H4 (cell line): ENCODE data around the gene PARM1. TPM values are rescaled to one million over a fixed set of nuclear protein-coding genes. Genes with fewer than 3 reads are reported as not detected.

Source experiments
- DNase-seq: peaks from one replicate; pipeline ENCODE4 v3.0.0-alpha.2; 2015; ENCODE audit warnings: low spot score
- total RNA-seq: library from RNA; depleted of rRNA; stranded (reverse); fragments of >200 nt; shearing (Covaris generic); gene quantifications from 2 replicates; pipeline ENCODE4 v1.2.3, GENCODE V29; 2014

Gene PARM1
- total RNA-seq, 1 experiment from 2014 or later = 3.4 TPM

DNA sequence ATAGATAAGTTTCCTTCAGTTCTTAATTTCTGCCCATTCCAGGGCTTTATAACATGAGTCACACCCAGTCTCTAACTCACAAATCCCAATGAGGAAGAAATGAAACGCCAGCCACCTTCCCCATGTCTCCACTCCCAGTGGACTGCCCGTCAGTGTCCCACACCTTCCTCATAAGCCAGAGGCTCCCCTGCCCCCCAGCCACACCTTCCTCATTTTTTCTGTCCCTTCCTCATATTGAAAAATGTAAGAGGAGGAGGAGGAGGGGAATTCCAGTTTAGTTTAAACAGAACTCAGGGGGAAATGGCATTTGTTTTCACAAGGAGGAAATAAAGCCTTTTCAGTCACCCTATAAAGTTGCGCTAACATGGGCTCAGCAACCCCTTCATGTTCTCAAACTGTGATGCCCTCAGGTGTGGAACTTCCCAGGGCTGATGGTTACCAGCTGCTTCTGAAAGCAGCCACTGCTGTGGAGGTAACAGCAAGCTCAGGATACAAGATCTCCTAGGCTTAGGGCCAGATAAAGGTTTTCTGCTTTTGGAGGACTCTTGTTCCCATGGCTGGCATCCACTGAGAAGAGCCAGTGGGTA is 97.8 kb downstream of the PARM1 start:
- no peak for DNase-seq

DNA sequence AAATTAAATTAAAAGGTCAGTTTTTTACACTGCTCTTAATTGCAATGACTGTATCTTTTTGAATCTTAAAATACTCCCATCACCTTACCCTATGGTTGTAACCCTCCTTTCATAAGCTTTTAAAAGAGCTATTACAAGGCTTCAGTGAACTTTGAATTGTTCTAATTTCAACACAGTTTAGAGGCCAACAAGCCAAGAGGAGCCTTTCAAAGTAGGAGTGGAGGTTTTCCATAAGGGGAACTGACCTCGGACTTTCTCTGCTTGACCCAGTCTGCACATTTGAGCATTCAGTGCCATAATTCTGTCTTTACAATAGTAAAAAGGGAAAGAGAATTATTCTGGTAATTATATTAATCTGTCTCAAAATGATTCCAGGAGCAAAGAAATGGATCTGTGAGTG is 98.9 kb downstream of the PARM1 start:
- no peak for DNase-seq

DNA sequence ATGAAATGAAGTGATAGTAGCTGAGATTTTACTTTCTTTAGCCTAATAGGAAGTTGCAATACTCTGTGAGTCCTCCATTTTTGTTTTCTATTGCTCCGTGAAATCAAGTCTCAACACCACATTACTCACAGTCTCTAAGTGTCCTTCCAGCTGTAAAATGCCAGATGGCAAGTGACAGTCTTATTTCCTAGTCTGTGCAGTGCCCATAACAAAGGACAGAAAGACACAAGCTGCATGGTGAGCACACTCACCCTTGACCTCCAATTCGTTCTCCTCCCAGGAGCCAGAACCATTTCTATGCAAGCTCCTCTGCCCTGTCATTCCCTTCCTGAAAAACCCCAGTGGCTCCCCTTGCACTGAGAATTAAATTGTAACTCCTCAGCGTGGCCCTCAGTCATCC is 101.6 kb downstream of the PARM1 start:
- DNase-seq = no peak

DNA sequence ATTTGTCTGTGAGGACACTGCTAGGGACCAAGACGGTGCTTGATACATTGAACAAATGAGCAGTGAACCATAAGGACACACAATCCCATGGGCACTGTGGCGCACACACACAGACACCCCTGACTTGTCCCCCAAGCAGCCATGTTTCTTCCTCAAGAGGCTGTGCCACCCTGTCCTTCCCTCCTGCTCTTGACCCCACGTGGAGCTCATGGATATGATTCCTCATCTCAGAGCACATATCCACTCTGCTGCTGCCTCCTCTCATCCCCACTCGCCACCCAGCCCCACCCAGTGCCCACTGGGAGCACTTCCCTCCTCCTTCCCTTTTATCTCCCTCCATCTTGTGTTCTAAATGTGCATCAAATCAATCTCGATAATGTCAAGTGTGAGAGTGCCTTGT is 102.4 kb downstream of the PARM1 start:
- DNase-seq = no peak

DNA sequence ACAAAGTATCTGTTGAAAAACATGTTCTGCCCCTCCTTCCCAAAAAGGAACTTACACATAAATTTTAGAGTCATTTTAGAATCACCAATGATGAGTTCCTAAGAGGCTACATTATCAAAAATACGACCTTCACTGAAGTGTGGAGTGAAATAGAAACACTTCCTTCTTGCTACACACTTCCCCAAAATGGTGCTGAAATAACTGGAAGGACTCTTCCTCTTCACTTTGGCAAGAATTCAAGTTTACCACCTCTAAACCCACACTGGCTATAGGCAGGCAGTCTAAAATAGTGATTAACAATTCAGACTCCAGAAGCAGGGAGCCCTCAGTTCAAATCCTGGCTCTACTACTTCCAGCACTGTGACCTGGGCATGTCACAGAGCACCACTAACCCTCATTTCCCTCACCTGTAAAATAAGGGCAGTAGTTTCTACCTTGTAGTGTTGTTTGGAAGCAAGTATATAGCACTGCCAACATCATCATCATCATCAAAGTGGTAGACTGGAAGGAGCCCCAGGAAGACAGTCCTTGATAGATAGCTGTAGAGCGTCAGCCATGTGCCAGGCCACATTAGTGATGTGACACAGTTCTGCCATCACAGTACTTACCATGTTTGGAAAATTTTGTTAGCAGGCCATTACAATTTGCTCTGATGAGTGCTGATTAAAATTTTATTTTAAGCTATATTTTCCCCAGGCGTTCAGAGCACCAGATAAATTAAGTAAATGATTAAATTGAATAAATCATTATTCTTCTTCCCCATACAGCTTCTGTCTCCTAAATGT is 103.3 kb downstream of the PARM1 start:
- DNase-seq = no peak

DNA sequence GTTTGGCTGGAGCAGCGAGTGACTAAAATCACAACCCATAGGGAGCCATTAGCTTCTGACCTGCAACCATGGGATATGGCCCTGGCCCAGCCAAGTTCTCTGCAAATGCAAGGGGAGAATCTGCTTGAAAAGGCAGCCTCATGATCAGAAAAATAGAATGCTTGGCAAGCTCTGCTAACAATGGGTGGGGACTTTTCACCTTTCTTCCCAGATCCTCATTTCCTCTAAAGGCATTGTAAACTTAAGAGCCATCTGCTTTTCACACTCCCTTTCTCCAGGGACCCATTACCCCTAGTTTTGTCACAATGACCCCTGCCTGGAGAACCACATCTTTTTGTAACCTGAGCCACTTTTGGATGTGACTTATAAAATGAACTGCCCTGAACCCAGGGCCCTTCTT is 104.3 kb downstream of the PARM1 start:
- no peak for DNase-seq

DNA sequence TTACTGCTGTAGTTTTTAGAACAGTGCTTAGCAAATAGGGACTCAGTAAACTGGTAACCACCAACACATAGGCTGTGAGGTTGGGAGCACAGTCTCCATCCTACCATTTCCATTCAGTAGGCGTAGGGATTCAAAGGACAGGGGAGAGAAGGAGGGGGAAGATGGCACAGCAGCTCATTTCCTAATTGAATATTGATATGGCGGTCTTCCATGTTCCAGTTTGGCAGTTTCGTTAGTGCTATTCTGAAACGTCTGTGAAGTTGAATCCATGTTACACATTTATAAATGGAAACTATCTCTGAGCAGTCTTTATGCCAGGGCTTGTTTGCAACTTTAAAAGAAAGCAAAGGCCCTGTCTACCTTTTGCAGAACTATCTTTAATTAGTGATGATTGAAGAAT is 105.5 kb downstream of the PARM1 start:
- DNase-seq = no peak

DNA sequence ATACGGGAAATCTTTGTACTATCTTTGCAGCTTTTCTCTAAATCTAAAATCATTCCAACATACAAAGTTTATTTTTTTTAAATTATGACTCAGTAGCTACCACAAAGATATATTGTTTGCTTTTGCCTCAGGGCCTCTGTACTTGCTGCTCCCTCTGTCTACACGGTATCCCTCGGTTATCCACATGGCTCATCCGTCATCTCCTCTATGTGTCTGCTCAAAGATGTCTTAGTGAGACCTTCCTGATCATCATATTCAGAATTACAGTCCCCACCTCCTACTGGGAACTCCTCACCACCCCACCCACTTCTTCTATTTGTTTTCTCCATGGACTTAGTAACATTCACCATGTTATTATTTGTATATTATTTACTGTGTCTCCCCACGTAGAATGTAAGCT is 107.8 kb downstream of the PARM1 start:
- DNase-seq = no peak

DNA sequence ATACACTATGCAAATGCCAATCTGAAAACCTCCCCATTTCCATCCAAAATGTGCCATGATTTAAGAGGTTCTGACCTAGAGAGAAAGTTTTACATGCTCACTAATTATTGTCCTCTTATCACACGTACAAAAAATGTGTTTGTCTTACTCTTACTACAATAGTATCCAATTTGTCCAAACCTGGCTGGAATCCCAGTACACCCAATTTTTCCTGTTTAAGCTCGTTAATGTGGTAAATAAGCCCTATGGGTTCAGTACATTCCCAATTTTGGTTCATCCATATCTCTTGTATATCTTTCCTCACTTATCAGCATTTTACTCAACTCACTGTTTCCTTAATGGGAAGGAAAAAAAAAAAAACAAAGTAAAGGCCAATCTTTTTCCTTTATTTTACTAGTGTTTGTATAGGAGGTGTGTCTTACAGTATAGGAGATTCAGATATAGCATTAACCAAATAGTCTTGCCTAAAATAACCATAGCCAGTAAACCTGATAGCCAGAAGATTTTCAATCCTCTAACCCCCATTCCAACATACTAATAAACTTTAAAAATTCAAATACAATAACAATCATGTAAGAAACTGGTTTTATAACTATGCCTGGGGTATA is 109.8 kb downstream of the PARM1 start:
- no peak for DNase-seq

DNA sequence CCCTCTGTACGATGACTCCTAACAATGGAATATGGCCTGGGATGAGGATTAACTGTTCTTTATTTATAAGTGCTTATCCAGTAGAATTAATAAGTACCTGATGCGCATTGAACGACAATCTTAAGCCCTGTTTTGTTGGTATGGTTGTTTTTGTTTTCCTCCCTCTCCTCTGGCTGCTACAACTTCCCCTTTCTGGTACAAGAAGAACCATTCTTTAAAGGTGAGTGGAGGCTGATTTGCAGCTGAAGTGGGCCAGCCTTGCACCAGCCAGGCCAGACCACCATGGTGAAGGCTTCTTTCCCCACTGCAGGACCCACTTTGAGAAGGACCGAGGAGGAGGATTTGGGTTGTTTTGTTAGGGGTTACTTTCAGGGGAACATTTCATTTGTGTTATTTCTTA is 113.3 kb downstream of the PARM1 start:
- DNase-seq = no peak

DNA sequence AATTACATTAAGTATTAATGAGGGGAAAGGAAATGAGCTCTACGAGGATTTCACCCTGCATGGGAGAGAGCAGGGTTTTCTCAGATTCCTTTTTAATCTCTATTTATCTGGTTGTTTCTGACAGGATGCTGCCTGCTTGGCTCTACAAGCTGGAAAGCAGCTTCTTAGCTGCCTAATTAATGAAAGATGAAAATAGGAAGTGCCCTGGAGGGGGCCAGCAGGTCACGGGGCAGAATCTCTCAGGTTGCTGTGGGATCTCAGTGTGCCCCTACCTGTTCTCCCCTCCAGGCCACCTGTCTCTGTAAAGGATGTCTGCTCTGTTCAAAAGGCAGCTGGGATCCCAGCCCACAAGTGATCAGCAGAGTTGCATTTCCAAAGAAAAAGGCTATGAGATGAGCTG is 113.7 kb downstream of the PARM1 start:
- no peak for DNase-seq

DNA sequence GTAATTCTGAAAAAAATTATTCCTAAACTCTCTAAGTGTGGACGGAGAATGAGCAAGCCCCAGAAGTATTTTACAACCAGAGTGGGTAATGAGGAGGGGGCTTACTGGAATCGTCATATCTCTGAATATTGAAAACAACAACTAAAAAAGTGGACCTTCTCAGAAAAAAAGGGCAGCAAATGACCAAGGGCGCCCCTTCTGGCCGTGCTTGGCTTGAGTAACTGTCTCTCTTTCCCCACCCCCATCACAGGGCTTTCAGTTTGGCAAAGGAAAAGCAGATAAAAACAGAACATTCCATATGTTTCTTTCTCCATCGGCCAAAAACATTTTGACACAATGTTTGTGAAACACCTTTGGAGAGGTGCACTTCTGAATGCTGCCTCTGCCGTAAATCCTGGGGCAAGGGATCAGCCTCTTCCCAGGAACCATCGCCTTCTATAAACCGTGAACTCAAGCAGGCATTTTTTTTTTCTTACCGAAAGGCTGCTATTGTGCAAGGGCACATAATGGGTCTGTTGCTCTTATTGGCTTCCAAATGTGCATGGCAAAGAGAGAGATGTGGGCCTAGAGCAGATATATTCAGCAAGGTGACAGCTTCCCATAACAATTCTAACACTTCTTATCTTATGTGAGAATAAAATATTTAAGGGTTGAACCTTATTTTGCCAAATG is 115.4 kb downstream of the PARM1 start:
- no peak for DNase-seq

DNA sequence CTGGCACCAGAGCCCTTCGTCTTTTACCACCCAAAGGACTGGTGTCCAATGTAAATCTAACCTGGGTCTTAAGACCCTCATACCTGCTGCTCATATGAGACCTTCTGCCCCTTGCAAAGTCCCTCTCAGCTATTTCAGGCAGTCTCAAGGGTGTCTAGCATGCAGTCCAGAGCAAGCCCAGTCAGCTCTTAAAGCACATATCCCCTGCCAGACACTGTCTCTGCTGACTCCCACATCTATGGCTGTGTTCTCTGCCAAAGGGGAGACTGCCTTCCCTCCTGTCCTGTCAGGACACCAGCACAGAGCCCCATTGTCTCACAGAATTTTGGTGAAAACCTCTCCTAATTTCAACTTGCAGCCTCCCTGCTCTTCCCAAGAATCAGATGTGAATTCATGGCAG is 118.5 kb downstream of the PARM1 start:
- no peak for DNase-seq

DNA sequence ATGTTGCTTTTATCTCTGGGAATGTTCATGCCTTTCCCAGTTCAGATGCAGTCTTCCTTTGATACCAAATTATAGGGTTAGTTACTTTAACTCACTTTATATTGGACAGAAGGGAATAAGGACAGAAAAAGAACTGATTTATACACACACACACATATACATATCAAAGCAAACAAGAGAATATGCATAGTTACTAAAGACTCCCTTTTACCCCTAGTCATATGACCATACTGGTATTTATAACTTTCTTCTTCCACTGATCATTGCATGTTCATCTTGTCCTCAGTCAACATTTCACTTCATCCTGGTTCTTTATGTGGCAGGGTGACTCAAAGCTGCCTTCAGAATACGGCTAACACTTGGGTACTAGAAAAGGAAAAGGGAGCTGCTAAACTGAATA is 120.4 kb downstream of the PARM1 start:
- DNase-seq = no peak

DNA sequence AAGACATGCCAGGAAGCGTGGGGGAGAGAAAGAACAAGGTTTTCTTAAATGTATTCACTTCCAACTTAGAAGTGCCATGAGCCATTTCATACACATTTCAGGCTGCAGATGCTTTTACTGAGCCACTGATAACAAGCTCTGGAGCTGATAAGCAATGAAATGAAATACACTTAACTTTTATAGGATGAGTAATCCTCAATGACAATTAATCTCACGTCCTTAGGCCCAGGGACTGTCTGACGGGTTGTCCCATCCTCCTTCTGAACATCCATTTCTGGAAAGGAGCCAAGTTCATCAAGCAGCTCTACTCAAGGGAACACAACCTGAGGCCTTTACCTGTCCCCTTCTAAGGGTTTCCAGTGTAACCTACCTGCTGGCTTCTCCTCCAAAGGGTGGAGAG is 121.2 kb downstream of the PARM1 start:
- DNase-seq = no peak

DNA sequence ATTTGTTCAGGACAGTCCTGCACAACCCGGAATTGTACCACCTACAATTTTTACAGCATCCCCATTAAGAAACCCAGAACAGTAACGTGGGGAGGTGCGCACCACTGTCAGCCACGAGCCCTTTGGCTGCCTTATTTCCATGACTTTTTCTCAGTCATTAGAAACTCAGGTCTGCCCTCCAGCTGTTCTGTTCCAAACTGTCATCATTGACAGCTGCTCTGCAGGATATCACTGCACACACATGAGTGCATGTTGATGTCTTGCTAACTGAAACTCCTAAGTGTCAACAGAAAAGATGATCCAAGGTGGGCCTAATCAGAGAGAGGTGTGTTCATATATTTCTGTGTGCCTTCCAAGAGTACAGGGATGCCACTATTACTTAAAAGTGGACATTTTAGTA is 123.4 kb downstream of the PARM1 start:
- no peak for DNase-seq

DNA sequence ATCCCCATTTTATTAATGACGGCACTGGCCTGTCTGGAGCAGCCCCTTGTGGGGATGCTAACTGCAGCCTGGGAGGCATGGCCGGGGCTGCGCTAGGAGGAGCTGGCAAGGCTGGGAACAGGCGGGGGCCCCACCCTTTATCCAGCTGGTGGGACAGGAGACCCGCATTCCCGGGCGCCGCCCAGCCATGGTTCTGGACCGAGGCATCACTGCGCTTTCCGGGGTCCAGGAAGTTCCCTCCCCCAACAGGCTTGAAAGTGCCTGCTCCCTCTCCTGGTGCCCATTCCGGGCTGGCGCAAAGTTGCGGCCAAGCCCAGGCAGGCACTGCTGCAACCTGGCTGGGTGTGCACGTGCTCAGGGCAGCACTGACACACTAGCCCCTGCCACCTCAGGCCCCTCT is 124.5 kb downstream of the PARM1 start:
- no peak for DNase-seq

DNA sequence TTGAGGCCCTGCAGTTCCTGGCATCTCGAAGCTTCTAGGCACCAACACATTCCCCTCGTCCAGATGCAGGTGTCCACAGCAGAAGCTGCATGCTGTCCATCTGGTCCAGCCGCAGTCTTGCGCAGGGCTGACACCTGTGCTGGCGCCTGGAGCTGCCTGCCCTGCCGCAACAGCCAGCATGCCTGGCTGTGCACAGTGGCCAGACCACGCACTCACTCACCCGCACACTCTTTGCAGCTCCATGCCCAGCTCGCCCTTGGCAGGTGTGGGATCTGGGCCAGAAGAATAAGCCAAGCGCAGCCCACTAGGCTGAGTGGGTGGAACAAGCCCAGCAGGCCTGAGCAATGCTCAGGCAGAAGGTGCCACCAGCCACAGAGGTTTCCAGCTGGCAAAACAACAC is 125.6 kb downstream of the PARM1 start:
- DNase-seq = no peak

DNA sequence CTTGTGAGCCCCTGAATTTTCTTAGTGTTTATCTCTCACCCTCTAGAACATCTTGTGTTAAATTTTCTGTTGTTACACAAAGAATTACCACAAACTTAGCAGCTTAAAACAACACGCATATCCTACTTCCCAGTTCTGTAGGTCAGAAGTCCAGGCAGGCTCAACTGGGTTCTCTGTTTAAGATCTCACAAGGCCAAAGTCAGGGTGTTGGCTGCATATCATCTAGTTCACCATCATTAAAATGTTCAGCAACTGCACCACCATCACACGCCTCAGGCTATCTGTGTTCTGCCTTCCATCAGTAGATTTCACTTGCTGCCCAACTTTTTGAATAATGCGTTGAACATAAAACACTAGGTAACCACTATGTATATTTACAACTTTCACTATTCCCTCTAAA is 130.5 kb downstream of the PARM1 start:
- no peak for DNase-seq

DNA sequence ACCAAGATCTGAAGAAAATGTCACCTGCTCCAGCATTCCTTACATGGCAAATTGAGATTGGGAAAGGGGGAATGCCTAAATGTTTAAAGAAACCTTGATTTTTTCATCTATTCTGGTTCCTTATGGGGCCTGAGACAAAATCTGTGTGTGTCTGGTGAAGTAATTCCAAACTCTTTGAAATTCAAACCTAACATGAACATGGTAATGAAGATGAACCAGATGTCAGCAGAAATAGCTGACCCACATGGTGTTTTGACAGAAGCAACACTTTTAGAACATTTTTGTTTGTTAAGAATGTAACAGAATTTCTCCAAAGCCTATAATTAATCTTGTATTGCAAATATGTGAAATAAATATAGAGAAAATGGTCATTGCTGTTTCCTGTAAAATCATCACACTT is 133.0 kb downstream of the PARM1 start:
- DNase-seq = no peak

DNA sequence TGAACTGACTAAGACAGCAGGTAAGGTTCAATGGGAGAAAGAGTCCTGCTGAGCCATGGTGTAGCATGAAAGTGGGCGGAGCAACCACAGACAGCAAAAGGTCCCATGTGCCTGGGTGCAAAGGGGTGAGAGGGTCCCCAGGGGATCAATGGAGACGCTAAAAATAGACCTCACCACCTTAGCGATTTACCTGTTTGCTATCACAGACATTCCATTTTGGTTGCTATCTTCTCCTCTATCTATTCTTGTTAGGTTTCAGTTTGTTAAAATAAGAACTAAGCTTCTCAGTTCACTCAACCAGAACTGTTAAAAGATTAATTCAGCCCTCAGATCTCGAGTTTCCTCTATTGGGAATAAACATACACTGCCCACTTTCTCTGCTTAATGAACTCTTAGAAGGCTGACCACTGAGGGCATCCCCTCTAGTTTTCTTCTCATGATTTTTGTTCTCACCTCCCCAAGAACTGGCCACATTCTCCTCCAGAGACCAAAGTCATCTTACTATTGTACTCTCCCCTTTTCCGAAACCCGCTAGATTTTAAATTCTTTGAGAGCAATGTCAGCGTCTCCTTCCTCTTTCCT is 136.7 kb downstream of the PARM1 start:
- DNase-seq = no peak

DNA sequence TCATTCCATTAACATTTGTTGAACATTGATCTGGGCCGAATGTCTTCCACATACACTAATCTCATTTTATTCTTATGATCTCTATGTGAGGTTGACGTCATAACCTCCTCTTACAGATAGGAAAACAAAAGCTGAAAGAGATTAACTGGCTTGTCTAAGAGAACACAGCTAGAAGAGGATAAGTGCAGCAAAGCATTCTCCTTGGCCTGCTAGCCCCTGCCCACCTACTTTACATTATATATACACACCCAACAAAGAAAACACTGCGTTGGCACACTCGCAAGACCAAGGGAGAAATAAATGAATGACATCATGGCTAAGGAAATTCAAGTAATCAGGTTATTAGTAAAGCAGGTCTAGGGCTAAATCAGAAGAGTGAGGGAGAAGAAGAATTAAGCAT is 138.4 kb downstream of the PARM1 start:
- no peak for DNase-seq

DNA sequence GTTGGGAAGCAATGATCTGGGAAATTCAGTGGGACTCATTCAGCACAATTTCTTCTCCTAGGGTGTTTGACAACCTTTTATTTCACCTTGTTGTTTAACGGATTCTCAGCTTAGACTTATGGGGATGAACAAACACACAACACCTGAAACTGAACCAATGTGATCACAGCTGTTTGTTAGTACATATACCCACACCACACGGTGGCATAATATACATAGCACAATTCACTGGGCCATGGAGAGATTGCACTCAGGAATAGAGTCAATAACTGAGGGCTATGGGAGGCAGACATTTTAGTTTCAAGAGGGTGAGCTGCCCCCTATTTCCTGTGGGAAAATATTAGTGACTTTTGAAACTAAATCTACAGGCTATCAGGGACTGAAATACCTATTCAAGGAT is 148.0 kb downstream of the PARM1 start:
- DNase-seq = no peak
